ENCODE results near the gene PTPRK. TPM values are rescaled to one million over a fixed set of nuclear protein-coding genes. Genes with fewer than 3 reads are reported as not detected.
A peak's percentile ranks its signal among the peaks of the same experiment; 100 is the strongest.

The PTPRK gene
- total RNA-seq, 1 experiment from 2014 or later = 265 TPM

DNA sequence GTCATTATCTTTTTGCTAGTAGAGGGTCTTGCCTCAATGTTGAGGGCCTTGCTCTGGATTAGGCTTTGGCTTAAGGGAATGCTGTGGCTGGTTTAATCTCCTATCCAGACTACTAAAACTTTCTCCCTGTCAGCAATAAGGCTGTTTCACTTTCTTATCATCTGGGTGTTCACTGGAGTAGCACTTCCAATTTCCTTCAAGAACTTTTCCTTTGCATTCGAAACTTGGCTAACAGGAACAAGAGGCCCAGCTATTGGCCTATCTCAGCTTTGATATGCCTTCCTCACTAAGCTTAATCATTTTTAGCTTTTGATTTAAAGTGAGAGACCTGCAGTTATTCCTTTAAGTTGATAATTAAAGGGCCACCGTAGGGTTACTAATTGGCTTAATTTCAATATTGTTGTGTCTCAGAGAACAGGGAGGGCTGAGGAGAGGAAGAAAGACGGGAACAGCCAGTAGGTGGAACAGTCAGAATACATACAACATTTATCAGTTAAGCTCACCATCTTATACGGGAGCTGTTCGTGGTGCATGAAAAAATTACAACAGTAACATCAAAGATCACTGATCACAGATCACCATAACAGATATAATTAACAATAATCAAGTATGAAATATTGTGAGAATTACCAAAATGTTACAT, 186.7 kb downstream of the PTPRK start:
- peak overlapping the region; percentile 24 for H3K4me3 Mint-ChIP-seq (ENCODE audit: low read depth, unreplicated experiment)
- peak overlapping the region; percentile 48 for H3K27ac Mint-ChIP-seq (ENCODE audit: unreplicated experiment)
- no peak for TF ChIP-seq CTCF (IDR thresholded peaks at IDR 0.05; ENCODE audit: unreplicated experiment)
- BruUV-seq (replicated peaks) = no TSS peak
- CTCF ChIA-PET = interaction anchor here (1.2 kb wide), 1 partner anchor 183 kb away, joined by 4 read pairs; no protein-coding TSS in a partner anchor
- no peaks in the 10 kb centered on the region for H3K27me3 Mint-ChIP-seq (ENCODE audit: unreplicated experiment)
- DNase-seq = no peak
- intact Hi-C loops (cut with micrococcal nuclease; ENCODE audit: unreplicated experiment) = loop anchor here (10.0 kb wide), 1 partner anchor 401 kb away; no protein-coding TSS in a partner anchor
- no peaks in the 10 kb centered on the region for H3K9me3 Mint-ChIP-seq (ENCODE audit: low read depth, unreplicated experiment)
- peaks cover 12% of the 10 kb centered on the region for H3K36me3 Mint-ChIP-seq (ENCODE audit: insufficient read depth, unreplicated experiment)
- H3K4me1 Mint-ChIP-seq (ENCODE audit: low read depth, unreplicated experiment) = peaks cover 74% of the 10 kb centered on the region

DNA sequence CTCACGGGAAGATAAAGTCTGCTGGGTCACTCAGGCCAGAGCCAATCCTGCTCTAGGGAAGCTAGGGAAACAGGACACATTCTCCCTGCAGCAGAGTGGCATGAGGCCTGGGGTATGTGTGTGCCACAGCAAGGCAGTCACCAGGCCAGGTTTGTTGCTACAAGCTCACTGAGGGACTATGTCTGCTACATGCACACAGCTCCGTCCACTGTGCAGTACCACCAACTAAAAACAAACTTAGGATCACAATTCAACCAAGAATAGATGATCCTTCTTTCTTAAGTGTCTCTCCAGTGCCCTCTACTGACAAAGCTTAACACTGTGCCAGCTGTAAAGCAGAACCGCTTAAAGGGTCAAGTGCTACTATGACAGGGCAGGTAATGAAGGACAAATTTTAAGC, 192.5 kb downstream of the PTPRK start:
- CTCF ChIA-PET = interaction anchor here (0.6 to 1.3 kb wide), 9 partner anchors 12 to 591 kb away, joined by 3 to 12 read pairs (median 5); no protein-coding TSS in a partner anchor
- no peaks in the 10 kb centered on the region for H3K27me3 Mint-ChIP-seq (ENCODE audit: unreplicated experiment)
- DNase-seq = peak; percentile 46
- H3K4me3 Mint-ChIP-seq (ENCODE audit: low read depth, unreplicated experiment) = no peak overlapping the region
- no TSS peak for BruUV-seq (replicated peaks)
- peak overlapping the region; percentile 6 for H3K27ac Mint-ChIP-seq (ENCODE audit: unreplicated experiment)
- intact Hi-C loops (cut with micrococcal nuclease; ENCODE audit: unreplicated experiment) = loop anchor here (1.0 to 10.0 kb wide), 7 partner anchors 67 to 591 kb away; no protein-coding TSS in a partner anchor
- H3K9me3 Mint-ChIP-seq (ENCODE audit: low read depth, unreplicated experiment) = no peaks in the 10 kb centered on the region
- peaks cover 58% of the 10 kb centered on the region for H3K4me1 Mint-ChIP-seq (ENCODE audit: low read depth, unreplicated experiment)
- H3K36me3 Mint-ChIP-seq (ENCODE audit: insufficient read depth, unreplicated experiment) = peaks cover 22% of the 10 kb centered on the region
- TF ChIP-seq CTCF (IDR thresholded peaks at IDR 0.05; ENCODE audit: unreplicated experiment) = peak; percentile 52

GRCh38 chr6:128323011-128323410, 197.4 kb downstream of the PTPRK start:
- Mint-ChIP-seq H3K9me3 (ENCODE audit: low read depth, unreplicated experiment) (no peaks in the 10 kb centered on the region), H3K4me1 (ENCODE audit: low read depth, unreplicated experiment) (peaks cover 26% of the 10 kb centered on the region), H3K27ac (ENCODE audit: unreplicated experiment) (no peak overlapping the region), H3K36me3 (ENCODE audit: insufficient read depth, unreplicated experiment) (peaks cover 24% of the 10 kb centered on the region), H3K4me3 (ENCODE audit: low read depth, unreplicated experiment) (no peak overlapping the region), H3K27me3 (ENCODE audit: unreplicated experiment) (no peaks in the 10 kb centered on the region)
- DNase-seq = no peak
- TF ChIP-seq CTCF (IDR thresholded peaks at IDR 0.05; ENCODE audit: unreplicated experiment) = no peak
- intact Hi-C loops (cut with micrococcal nuclease; ENCODE audit: unreplicated experiment) = loop anchor here (10.0 kb wide), 2 partner anchors 238 to 328 kb away; no protein-coding TSS in a partner anchor
- CTCF ChIA-PET = no interaction called here
- no TSS peak for BruUV-seq (replicated peaks)

GRCh38 chr6:128319946-128320345, 200.5 kb downstream of the PTPRK start:
- no peak for DNase-seq
- H3K4me3 Mint-ChIP-seq (ENCODE audit: low read depth, unreplicated experiment) = no peak overlapping the region
- intact Hi-C loops (cut with micrococcal nuclease; ENCODE audit: unreplicated experiment) = loop anchor here (10.0 kb wide), 2 partner anchors 235 to 325 kb away; no protein-coding TSS in a partner anchor
- H3K9me3 Mint-ChIP-seq (ENCODE audit: low read depth, unreplicated experiment) = no peaks in the 10 kb centered on the region
- no peaks in the 10 kb centered on the region for H3K27me3 Mint-ChIP-seq (ENCODE audit: unreplicated experiment)
- no TSS peak for BruUV-seq (replicated peaks)
- CTCF ChIA-PET = no interaction called here
- no peak for TF ChIP-seq CTCF (IDR thresholded peaks at IDR 0.05; ENCODE audit: unreplicated experiment)
- peaks cover 14% of the 10 kb centered on the region for H3K4me1 Mint-ChIP-seq (ENCODE audit: low read depth, unreplicated experiment)
- H3K27ac Mint-ChIP-seq (ENCODE audit: unreplicated experiment) = no peak overlapping the region
- H3K36me3 Mint-ChIP-seq (ENCODE audit: insufficient read depth, unreplicated experiment) = peaks cover 10% of the 10 kb centered on the region
